Liver (tissue), 3 donors: ENCODE data around the gene FMN1.

Source experiments
- CTCF ChIP-seq: fragments of 150-350 bp; IDR thresholded peaks from 2 replicates; pipeline ENCODE4 v1.5.1; 2017; ENCODE audit warnings: improper control_type of control experiment, low read depth, low read length; ENCODE audit not compliant: missing input control
- EGR1 ChIP-seq, 2 donors: IDR thresholded peaks; 2 replicates each; pipeline ENCODE4 v1.6.1; 2016 to 2018; ENCODE audit warnings: antibody characterized with exemption in 2 of 2, low read depth in 2 of 2
- MAX ChIP-seq: IDR thresholded peaks from 2 replicates; pipeline ENCODE4 v1.6.1; 2016; ENCODE audit warnings: antibody characterized with exemption
- RAD21 ChIP-seq, 2 donors: IDR thresholded peaks; 2 replicates each; pipeline ENCODE4 v1.6.1; 2016; ENCODE audit warnings: antibody characterized with exemption in 2 of 2, mild to moderate bottlenecking in 2 of 2
- YY1 ChIP-seq: IDR thresholded peaks from 2 replicates; pipeline ENCODE4 v1.6.1; 2016; ENCODE audit warnings: antibody characterized with exemption, mild to moderate bottlenecking
- TF ChIP-seq, protein P1 (sequence below): IDR thresholded peaks from 2 replicates; pipeline ENCODE4 v1.6.1; 2016; ENCODE audit warnings: antibody characterized with exemption, mild to moderate bottlenecking
- donor health status: healthy.
- donor health status: healthy.

DNA sequence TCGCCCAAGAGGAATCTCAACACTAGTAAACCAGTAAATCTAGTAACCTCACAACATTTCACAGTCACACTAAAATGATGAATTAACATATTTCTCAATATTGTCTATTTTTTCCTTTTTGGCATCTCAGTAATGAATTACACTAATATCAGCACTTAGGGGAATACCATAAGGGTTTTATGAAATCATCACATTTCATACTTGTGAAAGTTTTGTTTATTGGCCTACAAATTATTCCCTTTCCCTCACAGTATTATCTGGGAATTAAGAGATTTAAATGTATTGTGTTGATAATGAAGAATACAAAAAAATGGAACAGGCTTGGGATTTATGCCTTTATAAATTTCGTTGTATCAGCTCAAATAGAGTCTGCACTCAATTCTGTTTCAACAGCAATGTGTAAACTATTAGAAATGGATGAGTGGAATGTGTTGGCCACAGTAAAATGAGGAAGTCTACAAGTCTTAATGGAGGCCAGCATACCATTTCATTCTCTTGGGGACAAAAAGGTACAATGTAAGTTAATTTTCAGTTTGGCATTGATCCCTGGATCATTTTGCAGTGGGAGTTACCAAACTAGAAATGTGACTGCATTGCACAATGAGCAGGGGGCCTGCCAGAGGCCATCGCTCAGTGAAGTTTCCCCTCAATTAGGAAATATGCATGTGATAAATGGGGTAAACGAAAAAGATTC, 195.4 kb downstream of the FMN1 start:
- TF ChIP-seq CTCF (no peak), YY1 (no peak), RAD21 (IDR thresholded peaks at IDR 0.05) (no peak), EGR1 (IDR thresholded peaks at IDR 0.05; ENCODE audit: low read depth in 2 of 2) (no peak), MAX (no peak)
- TF ChIP-seq, protein P1, sequence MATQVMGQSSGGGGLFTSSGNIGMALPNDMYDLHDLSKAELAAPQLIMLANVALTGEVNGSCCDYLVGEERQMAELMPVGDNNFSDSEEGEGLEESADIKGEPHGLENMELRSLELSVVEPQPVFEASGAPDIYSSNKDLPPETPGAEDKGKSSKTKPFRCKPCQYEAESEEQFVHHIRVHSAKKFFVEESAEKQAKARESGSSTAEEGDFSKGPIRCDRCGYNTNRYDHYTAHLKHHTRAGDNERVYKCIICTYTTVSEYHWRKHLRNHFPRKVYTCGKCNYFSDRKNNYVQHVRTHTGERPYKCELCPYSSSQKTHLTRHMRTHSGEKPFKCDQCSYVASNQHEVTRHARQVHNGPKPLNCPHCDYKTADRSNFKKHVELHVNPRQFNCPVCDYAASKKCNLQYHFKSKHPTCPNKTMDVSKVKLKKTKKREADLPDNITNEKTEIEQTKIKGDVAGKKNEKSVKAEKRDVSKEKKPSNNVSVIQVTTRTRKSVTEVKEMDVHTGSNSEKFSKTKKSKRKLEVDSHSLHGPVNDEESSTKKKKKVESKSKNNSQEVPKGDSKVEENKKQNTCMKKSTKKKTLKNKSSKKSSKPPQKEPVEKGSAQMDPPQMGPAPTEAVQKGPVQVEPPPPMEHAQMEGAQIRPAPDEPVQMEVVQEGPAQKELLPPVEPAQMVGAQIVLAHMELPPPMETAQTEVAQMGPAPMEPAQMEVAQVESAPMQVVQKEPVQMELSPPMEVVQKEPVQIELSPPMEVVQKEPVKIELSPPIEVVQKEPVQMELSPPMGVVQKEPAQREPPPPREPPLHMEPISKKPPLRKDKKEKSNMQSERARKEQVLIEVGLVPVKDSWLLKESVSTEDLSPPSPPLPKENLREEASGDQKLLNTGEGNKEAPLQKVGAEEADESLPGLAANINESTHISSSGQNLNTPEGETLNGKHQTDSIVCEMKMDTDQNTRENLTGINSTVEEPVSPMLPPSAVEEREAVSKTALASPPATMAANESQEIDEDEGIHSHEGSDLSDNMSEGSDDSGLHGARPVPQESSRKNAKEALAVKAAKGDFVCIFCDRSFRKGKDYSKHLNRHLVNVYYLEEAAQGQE = no peak
